HL-60 (cell line): Measurements from ENCODE around the gene NIPBL.

ENCODE experiments used
- GABPA ChIP-seq: IDR thresholded peaks from 2 replicates; pipeline ENCODE4 v1.6.1; 2012; ENCODE audit warnings: low read depth
- POLR2AphosphoS5 ChIP-seq: IDR thresholded peaks from 2 replicates; pipeline ENCODE4 v1.6.1; 2012; ENCODE audit warnings: low read depth
- SPI1 ChIP-seq: IDR thresholded peaks from 2 replicates; pipeline ENCODE4 v1.6.1; 2012; ENCODE audit warnings: low read depth, mild to moderate bottlenecking, borderline replicate concordance
- TF ChIP-seq, protein P1 (sequence below): IDR thresholded peaks from one replicate; pipeline ENCODE4 v1.5.1; 2011; ENCODE audit warnings: low read length, control low read depth, inconsistent platforms; ENCODE audit not compliant: insufficient read depth
- TF ChIP-seq, protein P2 (sequence below): IDR thresholded peaks from 2 replicates; pipeline ENCODE4 v1.6.1; 2012; ENCODE audit warnings: low read depth; ENCODE audit not compliant: insufficient replicate concordance

DNA sequence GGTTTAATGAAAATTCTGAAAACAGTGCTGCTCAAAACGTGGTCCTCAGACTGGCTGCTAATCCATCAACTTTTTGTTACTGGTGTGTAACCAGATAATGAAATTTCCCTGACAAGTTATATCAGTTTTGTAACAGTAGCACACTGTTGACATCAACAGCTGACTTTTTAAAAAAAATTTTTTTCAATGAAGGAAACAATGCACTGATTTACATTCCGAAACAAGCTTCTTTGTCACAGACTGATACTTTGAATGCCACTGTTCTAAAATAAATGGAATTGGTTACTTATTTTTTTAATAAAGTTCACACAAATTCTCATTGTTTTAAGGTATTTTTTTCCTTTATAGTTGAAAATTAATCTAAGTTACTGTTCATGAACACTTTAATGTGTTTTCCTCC is 169.1 kb downstream of the NIPBL start:
- TF ChIP-seq, protein P1, sequence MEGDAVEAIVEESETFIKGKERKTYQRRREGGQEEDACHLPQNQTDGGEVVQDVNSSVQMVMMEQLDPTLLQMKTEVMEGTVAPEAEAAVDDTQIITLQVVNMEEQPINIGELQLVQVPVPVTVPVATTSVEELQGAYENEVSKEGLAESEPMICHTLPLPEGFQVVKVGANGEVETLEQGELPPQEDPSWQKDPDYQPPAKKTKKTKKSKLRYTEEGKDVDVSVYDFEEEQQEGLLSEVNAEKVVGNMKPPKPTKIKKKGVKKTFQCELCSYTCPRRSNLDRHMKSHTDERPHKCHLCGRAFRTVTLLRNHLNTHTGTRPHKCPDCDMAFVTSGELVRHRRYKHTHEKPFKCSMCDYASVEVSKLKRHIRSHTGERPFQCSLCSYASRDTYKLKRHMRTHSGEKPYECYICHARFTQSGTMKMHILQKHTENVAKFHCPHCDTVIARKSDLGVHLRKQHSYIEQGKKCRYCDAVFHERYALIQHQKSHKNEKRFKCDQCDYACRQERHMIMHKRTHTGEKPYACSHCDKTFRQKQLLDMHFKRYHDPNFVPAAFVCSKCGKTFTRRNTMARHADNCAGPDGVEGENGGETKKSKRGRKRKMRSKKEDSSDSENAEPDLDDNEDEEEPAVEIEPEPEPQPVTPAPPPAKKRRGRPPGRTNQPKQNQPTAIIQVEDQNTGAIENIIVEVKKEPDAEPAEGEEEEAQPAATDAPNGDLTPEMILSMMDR = no peak
- no peak for TF ChIP-seq POLR2AphosphoS5
- TF ChIP-seq, protein P2, sequence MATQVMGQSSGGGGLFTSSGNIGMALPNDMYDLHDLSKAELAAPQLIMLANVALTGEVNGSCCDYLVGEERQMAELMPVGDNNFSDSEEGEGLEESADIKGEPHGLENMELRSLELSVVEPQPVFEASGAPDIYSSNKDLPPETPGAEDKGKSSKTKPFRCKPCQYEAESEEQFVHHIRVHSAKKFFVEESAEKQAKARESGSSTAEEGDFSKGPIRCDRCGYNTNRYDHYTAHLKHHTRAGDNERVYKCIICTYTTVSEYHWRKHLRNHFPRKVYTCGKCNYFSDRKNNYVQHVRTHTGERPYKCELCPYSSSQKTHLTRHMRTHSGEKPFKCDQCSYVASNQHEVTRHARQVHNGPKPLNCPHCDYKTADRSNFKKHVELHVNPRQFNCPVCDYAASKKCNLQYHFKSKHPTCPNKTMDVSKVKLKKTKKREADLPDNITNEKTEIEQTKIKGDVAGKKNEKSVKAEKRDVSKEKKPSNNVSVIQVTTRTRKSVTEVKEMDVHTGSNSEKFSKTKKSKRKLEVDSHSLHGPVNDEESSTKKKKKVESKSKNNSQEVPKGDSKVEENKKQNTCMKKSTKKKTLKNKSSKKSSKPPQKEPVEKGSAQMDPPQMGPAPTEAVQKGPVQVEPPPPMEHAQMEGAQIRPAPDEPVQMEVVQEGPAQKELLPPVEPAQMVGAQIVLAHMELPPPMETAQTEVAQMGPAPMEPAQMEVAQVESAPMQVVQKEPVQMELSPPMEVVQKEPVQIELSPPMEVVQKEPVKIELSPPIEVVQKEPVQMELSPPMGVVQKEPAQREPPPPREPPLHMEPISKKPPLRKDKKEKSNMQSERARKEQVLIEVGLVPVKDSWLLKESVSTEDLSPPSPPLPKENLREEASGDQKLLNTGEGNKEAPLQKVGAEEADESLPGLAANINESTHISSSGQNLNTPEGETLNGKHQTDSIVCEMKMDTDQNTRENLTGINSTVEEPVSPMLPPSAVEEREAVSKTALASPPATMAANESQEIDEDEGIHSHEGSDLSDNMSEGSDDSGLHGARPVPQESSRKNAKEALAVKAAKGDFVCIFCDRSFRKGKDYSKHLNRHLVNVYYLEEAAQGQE = no peak
- no peak for TF ChIP-seq SPI1
- no peak for TF ChIP-seq GABPA
